Pancreas (tissue), 10 donors: ENCODE data around the gene SCCPDH. TPM values are rescaled to one million over a fixed set of nuclear protein-coding genes. Genes with fewer than 3 reads are reported as not detected.

ENCODE experiments used
- ATAC-seq, 4 donors: fragments of 200-7000 bp; cut with Tn5 transposase; one replicate each; pipeline versions ENCODE4 v1.8.0 to v1.9.1; 2020; ENCODE audit warnings: mild to moderate bottlenecking in 4 of 4, moderate library complexity in 4 of 4
- DNase-seq, 6 donors: peaks; one replicate each; pipeline ENCODE4 v3.0.0-alpha.2; 2020
- FAIRE-seq: peaks from 2 replicates; lab custom pipeline; 2012; peaks lifted over from hg19 to GRCh38; lab: Jason Lieb, UNC
- H3K27ac ChIP-seq, 4 donors: fragments of 200-600 bp; sonication (generic); 1 replicate in 3 of 4; 2 replicates in 1 of 4; pipeline versions ENCODE4 v1.5.0 to v1.8.0; 2020
- H3K27me3 ChIP-seq, 4 donors: fragments of 200-600 bp; one replicate each; pipeline ENCODE4 v1.8.0; 2021
- H3K36me3 ChIP-seq, 3 donors: fragments of 200-600 bp; sonication (generic) in 1 of 3; one replicate each; pipeline versions ENCODE4 v1.5.0 to v1.8.0; 2020 to 2021
- H3K4me1 ChIP-seq, 3 donors: fragments of 200-600 bp; one replicate each; pipeline ENCODE4 v1.8.0; 2021
- H3K4me3 ChIP-seq, 4 donors: fragments of 200-600 bp; sonication (generic) in 2 of 4; one replicate each; pipeline versions ENCODE4 v1.5.0 to v1.8.0; 2020 to 2021
- H3K9me3 ChIP-seq, 4 donors: fragments of 200-600 bp; one replicate each; pipeline ENCODE4 v1.8.0; 2021
- WGBS, 2 donors: extraction: QIAGEN DNeasy Blood & Tissue Kit; methylation state at CpG; one replicate each; pipeline ENCODE4 v1.1.7; 2013; 5-methylcytosine and 5-hydroxymethylcytosine counted together
- intact Hi-C, 3 donors: fragments of 100-400 bp; cut with DNase I; formaldehyde crosslinking; loops; one replicate each; pipeline versions ENCODE4 v1.11.1 to v1.14.2; 2022
- polyA plus RNA-seq, 2 donors: library from polyadenylated mRNA; stranded (reverse); fragments of 200-250 nt; gene quantifications; one replicate each; pipeline ENCODE4 v1.2.3, GENCODE V29; 2013
- total RNA-seq, 6 donors: library from RNA; stranded (reverse); fragmentation: NEBNext Ultra II Directional in 4 of 6; extraction: Animal tissue kit (Norgen Biotek cat#: 25700) in 4 of 6; gene quantifications; one replicate each; pipeline versions ENCODE4 v1.2.1 to v1.2.4, GENCODE V29; 2021 to 2023
- TF ChIP-seq, protein P1 (sequence below), 4 donors: fragments of 200-600 bp; sonication (generic) in 3 of 4; IDR thresholded peaks; one replicate each; pipeline versions ENCODE4 v1.5.0 to v1.8.0; 2021; ENCODE audit warnings: antibody characterized with exemption in 4 of 4
- donor health status: healthy with polysubstance abuse.
- donor health status: DM: no; HTN: no; CAD: no; lungs with moderate emphysema.
- donor health status: DM: no; HTN: no; CAD: no.
- donor health status: control.
- donor health status: control.
- donor health status: Bipolar disorder and iron deficiency.
- donor health status: DM: yes; HTN: yes; CAD: no.
- donor health status: DM: no; HTN: no; CAD: no.
- donor health status: DM: no; HTN: no; CAD: no.
- donor health status: DM: yes; HTN: yes; CAD: no.

The SCCPDH gene
- total and polyA plus RNA-seq, 8 donors: 6.9 to 17.9 (median 11.9) TPM

GRCh38 chr1:246776923-246777322 is 52.7 kb downstream of the SCCPDH start:
- ATAC-seq: no peak
- Histone ChIP-seq H3K4me1 (no peaks in the 10 kb centered on the region), H3K9me3 (no peaks in the 10 kb centered on the region), H3K4me3 (no peak overlapping the region), H3K36me3 (peaks cover 0 to 14% (median 9%) of the 10 kb centered on the region in 3 donors), H3K27ac (no peak overlapping the region), H3K27me3 (no peaks in the 10 kb centered on the region)
- no peak for FAIRE-seq
- intact Hi-C loops: no loop called here
- TF ChIP-seq, protein P1, sequence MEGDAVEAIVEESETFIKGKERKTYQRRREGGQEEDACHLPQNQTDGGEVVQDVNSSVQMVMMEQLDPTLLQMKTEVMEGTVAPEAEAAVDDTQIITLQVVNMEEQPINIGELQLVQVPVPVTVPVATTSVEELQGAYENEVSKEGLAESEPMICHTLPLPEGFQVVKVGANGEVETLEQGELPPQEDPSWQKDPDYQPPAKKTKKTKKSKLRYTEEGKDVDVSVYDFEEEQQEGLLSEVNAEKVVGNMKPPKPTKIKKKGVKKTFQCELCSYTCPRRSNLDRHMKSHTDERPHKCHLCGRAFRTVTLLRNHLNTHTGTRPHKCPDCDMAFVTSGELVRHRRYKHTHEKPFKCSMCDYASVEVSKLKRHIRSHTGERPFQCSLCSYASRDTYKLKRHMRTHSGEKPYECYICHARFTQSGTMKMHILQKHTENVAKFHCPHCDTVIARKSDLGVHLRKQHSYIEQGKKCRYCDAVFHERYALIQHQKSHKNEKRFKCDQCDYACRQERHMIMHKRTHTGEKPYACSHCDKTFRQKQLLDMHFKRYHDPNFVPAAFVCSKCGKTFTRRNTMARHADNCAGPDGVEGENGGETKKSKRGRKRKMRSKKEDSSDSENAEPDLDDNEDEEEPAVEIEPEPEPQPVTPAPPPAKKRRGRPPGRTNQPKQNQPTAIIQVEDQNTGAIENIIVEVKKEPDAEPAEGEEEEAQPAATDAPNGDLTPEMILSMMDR (IDR thresholded peaks at IDR 0.05): no peak
- WGBS, 2 donors: 90 to 91% methylated on average over 6 of the region's 6 CpGs
- no peak for DNase-seq

- intact Hi-C loops: no loop called here
- FAIRE-seq: no peak
- no peaks in the 10 kb centered on the region for H3K9me3 ChIP-seq
- H3K4me1 ChIP-seq: no peaks in the 10 kb centered on the region
- ATAC-seq: no peak
- TF ChIP-seq, protein P1 (IDR thresholded peaks at IDR 0.05): no peak
- no peak for DNase-seq
- H3K27ac ChIP-seq: no peak overlapping the region
- peaks cover 0 to 14% (median 9%) of the 10 kb centered on the region in 3 donors for H3K36me3 ChIP-seq
- no peaks in the 10 kb centered on the region for H3K27me3 ChIP-seq
- WGBS, 2 donors: 93 to 96% methylated on average over 10 of the region's 10 CpGs
- H3K4me3 ChIP-seq: no peak overlapping the region
Measured at GRCh38 chr1:246778663-246779062, 54.5 kb downstream of the SCCPDH start.

DNA sequence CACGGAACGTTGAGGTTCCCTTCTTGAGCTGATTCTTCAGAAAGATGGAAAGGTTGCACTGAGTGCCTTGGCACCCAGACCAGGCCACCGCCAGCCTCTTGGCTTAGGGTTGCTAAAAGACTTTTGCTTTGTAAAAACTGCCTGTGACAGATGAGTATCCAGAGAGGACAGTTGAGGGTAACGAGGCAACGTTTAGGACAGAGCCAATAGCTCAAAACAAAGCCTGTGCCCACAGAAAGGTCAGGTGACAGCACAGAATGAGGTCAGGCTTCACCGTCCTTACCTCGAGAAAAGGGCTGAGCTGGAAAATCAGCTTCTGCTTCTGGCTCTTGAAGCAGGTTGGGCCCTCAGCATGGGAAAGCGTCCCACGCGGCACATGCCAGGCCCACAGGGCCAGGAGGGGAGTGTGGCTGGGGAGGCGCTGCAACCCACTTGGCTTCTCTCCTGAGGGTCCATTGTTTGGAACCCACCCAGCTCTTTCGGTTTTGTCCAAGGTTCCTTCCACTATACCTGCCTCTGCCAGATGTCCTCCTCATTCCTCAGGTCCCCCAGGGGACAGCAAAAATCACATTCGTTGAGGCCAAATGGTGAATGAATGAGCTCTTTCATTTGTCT is 55.5 kb downstream of the SCCPDH start:
- ATAC-seq (no peak), DNase-seq (no peak), FAIRE-seq (no peak)
- H3K27ac ChIP-seq: no peak overlapping the region
- H3K36me3 ChIP-seq: peaks cover 0 to 14% (median 9%) of the 10 kb centered on the region in 3 donors
- no peaks in the 10 kb centered on the region for H3K9me3 ChIP-seq
- no peak overlapping the region for H3K4me3 ChIP-seq
- TF ChIP-seq, protein P1 (IDR thresholded peaks at IDR 0.05): no peak
- 92 to 98% methylated on average over 13 of the region's 13 CpGs for WGBS, 2 donors
- no peaks in the 10 kb centered on the region for H3K27me3 ChIP-seq
- intact Hi-C loops: no loop called here
- no peaks in the 10 kb centered on the region for H3K4me1 ChIP-seq

GRCh38 chr1:246780264-246780663 is 56.1 kb downstream of the SCCPDH start:
- WGBS, 2 donors: 95 to 99% methylated on average over 9 of the region's 9 CpGs
- Histone ChIP-seq H3K36me3 (peaks cover 0 to 14% (median 9%) of the 10 kb centered on the region in 3 donors), H3K4me3 (no peak overlapping the region), H3K27ac (no peak overlapping the region), H3K9me3 (no peaks in the 10 kb centered on the region), H3K4me1 (no peaks in the 10 kb centered on the region), H3K27me3 (no peaks in the 10 kb centered on the region)
- no peak for FAIRE-seq
- no peak for DNase-seq
- TF ChIP-seq, protein P1 (IDR thresholded peaks at IDR 0.05): no peak
- intact Hi-C loops: no loop called here
- ATAC-seq: no peak

GRCh38 chr1:246781212-246781611 is 57.0 kb downstream of the SCCPDH start:
- WGBS, 2 donors: 95% methylated on average over 7 of the region's 7 CpGs
- Histone ChIP-seq H3K27ac (no peak overlapping the region), H3K4me3 (no peak overlapping the region), H3K9me3 (no peaks in the 10 kb centered on the region), H3K27me3 (no peaks in the 10 kb centered on the region), H3K4me1 (no peaks in the 10 kb centered on the region), H3K36me3 (peaks cover 0 to 9% (median 5%) of the 10 kb centered on the region in 3 donors)
- DNase-seq: no peak
- no peak for ATAC-seq
- intact Hi-C loops: no loop called here
- FAIRE-seq: no peak
- TF ChIP-seq, protein P1 (IDR thresholded peaks at IDR 0.05): no peak
